ENCODE measurements around the gene AATF. TPM values are rescaled to one million over a fixed set of nuclear protein-coding genes. Genes with fewer than 3 reads are reported as not detected.

Gene AATF
- total RNA-seq, 1 experiment from 2014 or later = 186 TPM

- Mint-ChIP-seq H3K36me3 (ENCODE audit: insufficient read depth, unreplicated experiment) (peaks cover 13% of the 10 kb centered on the region), H3K27ac (ENCODE audit: unreplicated experiment) (no peak overlapping the region), H3K4me3 (ENCODE audit: low read depth, unreplicated experiment) (no peak overlapping the region), H3K9me3 (ENCODE audit: low read depth, unreplicated experiment) (no peaks in the 10 kb centered on the region), H3K27me3 (ENCODE audit: unreplicated experiment) (peaks cover 62% of the 10 kb centered on the region), H3K4me1 (ENCODE audit: low read depth, unreplicated experiment) (peaks cover 3% of the 10 kb centered on the region)
- CTCF ChIA-PET = interaction anchor here (0.6 to 1.8 kb wide), 2 partner anchors 13 to 270 kb away, joined by 3 read pairs; no protein-coding TSS in a partner anchor
- no peak for TF ChIP-seq CTCF (IDR thresholded peaks at IDR 0.05; ENCODE audit: unreplicated experiment)
- no TSS peak for BruUV-seq (replicated peaks)
- DNase-seq = no peak
- intact Hi-C loops (cut with micrococcal nuclease; ENCODE audit: unreplicated experiment) = no loop called here
Measured at GRCh38 chr17:37062021-37062420, 113.3 kb downstream of the AATF start.

GRCh38 chr17:37064206-37064605, 115.5 kb downstream of the AATF start:
- Mint-ChIP-seq H3K27me3 (ENCODE audit: unreplicated experiment) (peaks cover 71% of the 10 kb centered on the region), H3K36me3 (ENCODE audit: insufficient read depth, unreplicated experiment) (no peaks in the 10 kb centered on the region), H3K9me3 (ENCODE audit: low read depth, unreplicated experiment) (no peaks in the 10 kb centered on the region), H3K4me1 (ENCODE audit: low read depth, unreplicated experiment) (peaks cover 19% of the 10 kb centered on the region), H3K27ac (ENCODE audit: unreplicated experiment) (no peak overlapping the region), H3K4me3 (ENCODE audit: low read depth, unreplicated experiment) (no peak overlapping the region)
- no TSS peak for BruUV-seq (replicated peaks)
- DNase-seq = no peak
- TF ChIP-seq CTCF (IDR thresholded peaks at IDR 0.05; ENCODE audit: unreplicated experiment) = no peak
- CTCF ChIA-PET = interaction anchor here (0.5 kb wide), 2 partner anchors 10 to 1930 kb away, joined by 3 read pairs; no protein-coding TSS in a partner anchor
- intact Hi-C loops (cut with micrococcal nuclease; ENCODE audit: unreplicated experiment) = no loop called here

- no TSS peak for BruUV-seq (replicated peaks)
- intact Hi-C loops (cut with micrococcal nuclease; ENCODE audit: unreplicated experiment) = loop anchor here (5.0 kb wide), 1 partner anchor 438 kb away; no protein-coding TSS in a partner anchor
- CTCF ChIA-PET = interaction anchor here (0.5 to 1.4 kb wide), 4 partner anchors 8 to 1918 kb away, joined by 3 read pairs; no protein-coding TSS in a partner anchor
- Mint-ChIP-seq H3K27me3 (ENCODE audit: unreplicated experiment) (peaks cover 71% of the 10 kb centered on the region), H3K4me3 (ENCODE audit: low read depth, unreplicated experiment) (no peak overlapping the region), H3K36me3 (ENCODE audit: insufficient read depth, unreplicated experiment) (no peaks in the 10 kb centered on the region), H3K4me1 (ENCODE audit: low read depth, unreplicated experiment) (peaks cover 19% of the 10 kb centered on the region), H3K27ac (ENCODE audit: unreplicated experiment) (no peak overlapping the region), H3K9me3 (ENCODE audit: low read depth, unreplicated experiment) (no peaks in the 10 kb centered on the region)
- DNase-seq = no peak
- no peak for TF ChIP-seq CTCF (IDR thresholded peaks at IDR 0.05; ENCODE audit: unreplicated experiment)
Measured at GRCh38 chr17:37064956-37065355, 116.2 kb downstream of the AATF start.

- CTCF ChIA-PET = interaction anchor here (0.5 to 1.4 kb wide), 5 partner anchors 9 to 1917 kb away, joined by 3 to 8 read pairs (median 3); no protein-coding TSS in a partner anchor
- peaks cover 66% of the 10 kb centered on the region for H3K27me3 Mint-ChIP-seq (ENCODE audit: unreplicated experiment)
- H3K9me3 Mint-ChIP-seq (ENCODE audit: low read depth, unreplicated experiment) = no peaks in the 10 kb centered on the region
- TF ChIP-seq CTCF (IDR thresholded peaks at IDR 0.05; ENCODE audit: unreplicated experiment) = no peak
- no peak overlapping the region for H3K27ac Mint-ChIP-seq (ENCODE audit: unreplicated experiment)
- no peak overlapping the region for H3K4me3 Mint-ChIP-seq (ENCODE audit: low read depth, unreplicated experiment)
- peaks cover 19% of the 10 kb centered on the region for H3K4me1 Mint-ChIP-seq (ENCODE audit: low read depth, unreplicated experiment)
- no peak for DNase-seq
- no TSS peak for BruUV-seq (replicated peaks)
- intact Hi-C loops (cut with micrococcal nuclease; ENCODE audit: unreplicated experiment) = loop anchor here (5.0 kb wide), 1 partner anchor 438 kb away; no protein-coding TSS in a partner anchor
- H3K36me3 Mint-ChIP-seq (ENCODE audit: insufficient read depth, unreplicated experiment) = no peaks in the 10 kb centered on the region
Measured at GRCh38 chr17:37065486-37066321, 117.0 kb downstream of the AATF start.

Measured in Calu3 (cell line).